B cell (primary cell): Measurements from ENCODE around the gene SLC2A4. TPM values are rescaled to one million over a fixed set of nuclear protein-coding genes. Genes with fewer than 3 reads are reported as not detected.
A peak's percentile ranks its signal among the peaks of the same experiment; 100 is the strongest.

Experiments
- ATAC-seq: fragments of 200-7000 bp; cut with Tn5 transposase; one replicate; pipeline ENCODE4 v1.10.0; 2021; ENCODE audit warnings: low read depth, mild to moderate bottlenecking, moderate number of reproducible peaks, moderate library complexity
- CTCF ChIA-PET: fragments of 350-600 bp; sonication (Branson Sonifier 250); formaldehyde crosslinking; loops from one replicate; lab custom pipeline; 2021; ENCODE audit warnings: antibody characterized with exemption, inconsistent platforms; lab: Charles Lee
- POLR2A ChIA-PET: fragments of 350-600 bp; sonication (Branson Sonifier 250); formaldehyde crosslinking; loops from one replicate; lab custom pipeline; 2021; ENCODE audit warnings: antibody characterized with exemption; lab: Charles Lee
- DNase-seq: peaks from one replicate; pipeline ENCODE4 v3.0.0; 2013
- H2AFZ ChIP-seq: 2 replicates; pipeline ENCODE4 v1.6.1; 2012; ENCODE audit warnings: mild to moderate bottlenecking, low read depth, low read length; ENCODE audit not compliant: insufficient read depth, poor library complexity, severe bottlenecking
- H3K27ac ChIP-seq, 2 donors: 1 replicate in 1 of 2; 2 replicates in 1 of 2; pipeline ENCODE4 v1.5.1; 2012 to 2013; ENCODE audit warnings: low read length in 2 of 2, mild to moderate bottlenecking in 2 of 2, moderate library complexity in 1 of 2
- H3K27me3 ChIP-seq, 4 experiments: fragments of 200-600 bp in 1 of 4; sonication (generic) in 1 of 4; replicated peaks in 1 of 4; 1 replicate in 2 of 4; 2 replicates in 2 of 4; pipeline versions ENCODE4 v1.6.1 to v1.7.0; 2013 to 2016; ENCODE audit warnings: low read length in 3 of 4, mild to moderate bottlenecking in 2 of 4, mixed read lengths in 1 of 4, moderate library complexity in 1 of 4; ENCODE audit not compliant: insufficient read depth in 4 of 4, control insufficient read depth in 3 of 4; ENCODE audit errors: control extremely low read depth in 1 of 4
- H3K36me3 ChIP-seq, 2 experiments: replicated peaks in 1 of 2; 1 replicate in 1 of 2; 2 replicates in 1 of 2; pipeline versions ENCODE4 v1.6.1 to v1.7.1; 2013; ENCODE audit warnings: low read length in 1 of 2; ENCODE audit not compliant: insufficient read depth in 2 of 2, control insufficient read depth in 1 of 2; ENCODE audit errors: control extremely low read depth in 1 of 2, extremely low read depth in 1 of 2
- H3K4me1 ChIP-seq, 2 donors: fragments of 200-600 bp in 1 of 2; sonication (generic) in 1 of 2; 1 replicate in 1 of 2; 2 replicates in 1 of 2; pipeline versions ENCODE4 v1.5.1 to v1.6.1; 2013 to 2017; ENCODE audit warnings: low read length in 2 of 2; ENCODE audit not compliant: control insufficient read depth in 2 of 2, insufficient read depth in 2 of 2
- H3K4me2 ChIP-seq: replicated peaks from 2 replicates; pipeline ENCODE3; 2012; ENCODE audit warnings: mild to moderate bottlenecking, low read depth, low read length; ENCODE audit not compliant: poor library complexity, severe bottlenecking
- H3K4me3 ChIP-seq, 5 experiments: fragments of 200-600 bp in 1 of 5; sonication (generic) in 1 of 5; 1 replicate in 3 of 5; 2 replicates in 2 of 5; pipeline versions ENCODE4 v1.5.1 to v1.7.0; 2011 to 2016; ENCODE audit warnings: low read length in 4 of 5, mild to moderate bottlenecking in 4 of 5, low read depth in 2 of 5, control low read depth in 1 of 5, moderate library complexity in 1 of 5; ENCODE audit not compliant: insufficient read depth in 1 of 5; ENCODE audit errors: control extremely low read depth in 1 of 5, extremely low read depth in 1 of 5
- H3K79me2 ChIP-seq: fragments of 200-600 bp; sonication (generic); one replicate; pipeline ENCODE4 v1.6.0; 2016; ENCODE audit warnings: low read length; ENCODE audit not compliant: control insufficient read depth, insufficient read depth
- H3K9ac ChIP-seq: fragments of 200-600 bp; sonication (generic); 2 replicates; pipeline ENCODE4 v1.6.1; 2017; ENCODE audit warnings: mild to moderate bottlenecking, low read length, moderate library complexity
- H3K9me3 ChIP-seq, 3 donors: one replicate each; pipeline versions ENCODE4 v1.6.1 to v1.7.1; 2013; ENCODE audit warnings: low read length in 2 of 3; ENCODE audit not compliant: control insufficient read depth in 2 of 3, insufficient read depth in 1 of 3; ENCODE audit errors: control extremely low read depth in 1 of 3
- H4K20me1 ChIP-seq: 2 replicates; pipeline ENCODE4 v1.6.0; 2012; ENCODE audit warnings: mild to moderate bottlenecking, low read length; ENCODE audit not compliant: insufficient read depth, control insufficient read depth, poor library complexity, severe bottlenecking
- H3K27ac Mint-ChIP-seq: one replicate; pipeline ENCODE4 v1.8.0; 2021; ENCODE audit warnings: mixed read lengths
- H3K27me3 Mint-ChIP-seq: one replicate; pipeline ENCODE4 v1.8.0; 2021; ENCODE audit warnings: mixed read lengths
- H3K4me1 Mint-ChIP-seq: one replicate; pipeline ENCODE4 v1.8.0; 2021; ENCODE audit warnings: mixed read lengths
- H3K4me3 Mint-ChIP-seq: one replicate; pipeline ENCODE4 v1.8.0; 2021; ENCODE audit warnings: mixed read lengths
- H3K9me3 Mint-ChIP-seq: one replicate; pipeline ENCODE4 v1.8.0; 2022; ENCODE audit warnings: mixed read lengths; ENCODE audit not compliant: insufficient read depth
- CTCF ChIP-seq: fragments of 200-600 bp; IDR thresholded peaks from one replicate; pipeline ENCODE4 v1.8.0; 2022; ENCODE audit warnings: antibody characterized with exemption, mild to moderate bottlenecking
- EZH2 ChIP-seq: IDR thresholded peaks from 2 replicates; pipeline ENCODE4 v1.6.1; 2012; ENCODE audit warnings: borderline replicate concordance, low read depth, mild to moderate bottlenecking, moderate library complexity, low read length; ENCODE audit not compliant: insufficient read depth, poor library complexity, severe bottlenecking
- WGBS: methylation state at CpG from one replicate; pipeline ENCODE4 v1.1.5; 2013; ENCODE audit warnings: missing lambda C conversion rate; ENCODE audit not compliant: insufficient coverage; 5-methylcytosine and 5-hydroxymethylcytosine counted together
- intact Hi-C: fragments of 100-400 bp; cut with micrococcal nuclease; formaldehyde crosslinking; loops from one replicate; pipeline ENCODE4 v1.10.0; 2022
- polyA plus RNA-seq: library from polyadenylated mRNA; depleted of rRNA; stranded (reverse); fragments of >200 nt; gene quantifications from 2 replicates; pipeline ENCODE4 v1.2.3, GENCODE V29; 2012
- total RNA-seq, 2 donors: library from RNA; stranded (reverse); fragments of 120-200 nt in 1 of 2; gene quantifications; 1 replicate in 1 of 2; 2 replicates in 1 of 2; pipeline versions ENCODE4 v1.2.3 to v1.2.4, GENCODE V29; 2013 to 2022

The SLC2A4 gene
- total and polyA plus RNA-seq, 2 donors (not counting 1 experiment from before 2014, with no cell fraction given), result not detected

GRCh38 chr17:7292729-7293128 lies 11.2 kb downstream of the SLC2A4 start:
- Histone ChIP-seq H3K9ac (no peak overlapping the region), H3K36me3 (no peaks in the 10 kb centered on the region), H3K9me3 (peaks cover 0 to 7% (median 0%) of the 10 kb centered on the region in 3 donors), H3K27me3 (peaks cover 0 to 58% (median 15%) of the 10 kb centered on the region in 4 experiments), H3K4me2 (no peak overlapping the region), H3K4me3 (no peak overlapping the region), H2AFZ (no peak overlapping the region), H3K4me1 (peaks cover 28 to 30% of the 10 kb centered on the region in 2 donors), H4K20me1 (no peaks in the 10 kb centered on the region), H3K79me2 (no peaks in the 10 kb centered on the region), H3K27ac (no peak overlapping the region)
- Mint-ChIP-seq H3K27ac (no peak overlapping the region), H3K27me3 (peaks cover 45% of the 10 kb centered on the region), H3K4me3 (peak overlapping the region; percentile 52), H3K4me1 (peaks cover 22% of the 10 kb centered on the region), H3K9me3 (no peaks in the 10 kb centered on the region)
- intact Hi-C loops, result loop anchor here (10.0 kb wide), 1 partner anchor 158 kb away; no protein-coding TSS in a partner anchor
- ChIA-PET CTCF (interaction anchor here (1.2 kb wide), 1 partner anchor 33 kb away, joined by 3 read pairs; no protein-coding TSS in a partner anchor), POLR2A (no interaction called here)
- TF ChIP-seq CTCF, result no peak
- TF ChIP-seq EZH2, result no peak
- DNase-seq (no peak), ATAC-seq (no peak)
- WGBS, result 67% methylated on average over 1 of the region's 6 CpGs

GRCh38 chr17:7293159-7293558 lies 11.6 kb downstream of the SLC2A4 start:
- DNase-seq (no peak), ATAC-seq (no peak)
- 98% methylated on average over 8 of the region's 11 CpGs for WGBS
- Histone ChIP-seq H3K9ac (no peak overlapping the region), H3K4me3 (no peak overlapping the region), H2AFZ (no peak overlapping the region), H3K9me3 (peaks cover 0 to 7% (median 0%) of the 10 kb centered on the region in 3 donors), H3K36me3 (no peaks in the 10 kb centered on the region), H3K4me1 (peaks cover 28 to 30% of the 10 kb centered on the region in 2 donors), H3K79me2 (no peaks in the 10 kb centered on the region), H3K4me2 (no peak overlapping the region), H3K27me3 (peaks cover 0 to 56% (median 15%) of the 10 kb centered on the region in 4 experiments), H4K20me1 (no peaks in the 10 kb centered on the region), H3K27ac (no peak overlapping the region)
- TF ChIP-seq EZH2, result no peak
- TF ChIP-seq CTCF, result no peak
- Mint-ChIP-seq H3K27ac (no peak overlapping the region), H3K4me1 (peaks cover 22% of the 10 kb centered on the region), H3K27me3 (peaks cover 41% of the 10 kb centered on the region), H3K4me3 (peak overlapping the region; percentile 77), H3K9me3 (no peaks in the 10 kb centered on the region)
- intact Hi-C loops, result loop anchor here (10.0 kb wide), 1 partner anchor 158 kb away; no protein-coding TSS in a partner anchor
- CTCF ChIA-PET, result interaction anchor here (1.2 kb wide), 1 partner anchor 34 kb away, joined by 3 read pairs; no protein-coding TSS in a partner anchor
- POLR2A ChIA-PET, result interaction anchor here (0.7 to 1.4 kb wide), 2 partner anchors 12 to 75 kb away, joined by 4 to 7 read pairs; partner anchors contain the start of gene SLC2A4
